ENCODE results near the gene ADGRD1.

Gene ADGRD1

GRCh38 chr12:131133994-131134393 is 180.3 kb downstream of the ADGRD1 start:
- H3K27me3 ChIP-seq (ENCODE audit: control insufficient read depth, insufficient read depth, low read length) = no peaks in the 10 kb centered on the region
- H3K9me3 ChIP-seq (replicated peaks; ENCODE audit: low read length) = peaks cover 5% of the 10 kb centered on the region
- no peaks in the 10 kb centered on the region for H3K4me1 ChIP-seq (ENCODE audit: control insufficient read depth, insufficient read depth, low read length)
- no peak overlapping the region for H3K9ac ChIP-seq (ENCODE audit: low read depth, low read length)
- H3K4me2 ChIP-seq (ENCODE audit: low read length) = no peak overlapping the region
- no peaks in the 10 kb centered on the region for H3K36me3 ChIP-seq (ENCODE audit: insufficient read depth, low read length)
- no peak overlapping the region for H3K4me3 ChIP-seq (ENCODE audit: low read length)

GRCh38 chr12:131134523-131135310 is 181.0 kb downstream of the ADGRD1 start:
- Histone ChIP-seq H3K36me3 (ENCODE audit: insufficient read depth, low read length) (no peaks in the 10 kb centered on the region), H3K4me3 (ENCODE audit: low read length) (no peak overlapping the region), H3K4me2 (ENCODE audit: low read length) (no peak overlapping the region)

GRCh38 chr12:131135311-131135785 is 181.6 kb downstream of the ADGRD1 start:
- Histone ChIP-seq H3K9ac (ENCODE audit: low read depth, low read length) (no peak overlapping the region), H3K9me3 (replicated peaks; ENCODE audit: low read length) (peaks cover 5% of the 10 kb centered on the region), H3K4me3 (ENCODE audit: low read length) (no peak overlapping the region), H3K4me1 (ENCODE audit: control insufficient read depth, insufficient read depth, low read length) (no peaks in the 10 kb centered on the region), H3K36me3 (ENCODE audit: insufficient read depth, low read length) (no peaks in the 10 kb centered on the region), H3K4me2 (ENCODE audit: low read length) (no peak overlapping the region), H3K27me3 (ENCODE audit: control insufficient read depth, insufficient read depth, low read length) (no peaks in the 10 kb centered on the region)

More at GRCh38 chr12:131134523-131135310, 181.0 kb downstream of the ADGRD1 start:
- peaks cover 5% of the 10 kb centered on the region for H3K9me3 ChIP-seq (replicated peaks; ENCODE audit: low read length)
- H3K27me3 ChIP-seq (ENCODE audit: control insufficient read depth, insufficient read depth, low read length) = no peaks in the 10 kb centered on the region
- no peak overlapping the region for H3K9ac ChIP-seq (ENCODE audit: low read depth, low read length)
- H3K4me1 ChIP-seq (ENCODE audit: control insufficient read depth, insufficient read depth, low read length) = no peaks in the 10 kb centered on the region

- H3K36me3 ChIP-seq (ENCODE audit: insufficient read depth, low read length) = no peaks in the 10 kb centered on the region
- no peak overlapping the region for H3K4me2 ChIP-seq (ENCODE audit: low read length)
- no peaks in the 10 kb centered on the region for H3K4me1 ChIP-seq (ENCODE audit: control insufficient read depth, insufficient read depth, low read length)
- no peaks in the 10 kb centered on the region for H3K27me3 ChIP-seq (ENCODE audit: control insufficient read depth, insufficient read depth, low read length)
- H3K9me3 ChIP-seq (replicated peaks; ENCODE audit: low read length) = peaks cover 5% of the 10 kb centered on the region
- H3K9ac ChIP-seq (ENCODE audit: low read depth, low read length) = no peak overlapping the region
- no peak overlapping the region for H3K4me3 ChIP-seq (ENCODE audit: low read length)
Observed at GRCh38 chr12:131135786-131136538, 182.3 kb downstream of the ADGRD1 start.

GRCh38 chr12:131136539-131136872 is 182.8 kb downstream of the ADGRD1 start:
- Histone ChIP-seq H3K36me3 (ENCODE audit: insufficient read depth, low read length) (no peaks in the 10 kb centered on the region), H3K4me2 (ENCODE audit: low read length) (no peak overlapping the region), H3K27me3 (ENCODE audit: control insufficient read depth, insufficient read depth, low read length) (no peaks in the 10 kb centered on the region), H3K9ac (ENCODE audit: low read depth, low read length) (no peak overlapping the region), H3K4me1 (ENCODE audit: control insufficient read depth, insufficient read depth, low read length) (no peaks in the 10 kb centered on the region), H3K9me3 (replicated peaks; ENCODE audit: low read length) (peaks cover 5% of the 10 kb centered on the region), H3K4me3 (ENCODE audit: low read length) (no peak overlapping the region)

- no peaks in the 10 kb centered on the region for H3K4me1 ChIP-seq (ENCODE audit: control insufficient read depth, insufficient read depth, low read length)
- no peak overlapping the region for H3K4me3 ChIP-seq (ENCODE audit: low read length)
- H3K36me3 ChIP-seq (ENCODE audit: insufficient read depth, low read length) = no peaks in the 10 kb centered on the region
- no peak overlapping the region for H3K9ac ChIP-seq (ENCODE audit: low read depth, low read length)
- H3K9me3 ChIP-seq (replicated peaks; ENCODE audit: low read length) = peaks cover 5% of the 10 kb centered on the region
- no peaks in the 10 kb centered on the region for H3K27me3 ChIP-seq (ENCODE audit: control insufficient read depth, insufficient read depth, low read length)
- H3K4me2 ChIP-seq (ENCODE audit: low read length) = no peak overlapping the region
Observed at GRCh38 chr12:131137009-131137835, 183.5 kb downstream of the ADGRD1 start.

GRCh38 chr12:131137836-131138637 is 184.3 kb downstream of the ADGRD1 start:
- H3K4me1 ChIP-seq (ENCODE audit: control insufficient read depth, insufficient read depth, low read length) = no peaks in the 10 kb centered on the region
- H3K9ac ChIP-seq (ENCODE audit: low read depth, low read length) = no peak overlapping the region
- H3K27me3 ChIP-seq (ENCODE audit: control insufficient read depth, insufficient read depth, low read length) = no peaks in the 10 kb centered on the region
- H3K4me2 ChIP-seq (ENCODE audit: low read length) = no peak overlapping the region
- no peaks in the 10 kb centered on the region for H3K36me3 ChIP-seq (ENCODE audit: insufficient read depth, low read length)
- H3K9me3 ChIP-seq (replicated peaks; ENCODE audit: low read length) = peaks cover 5% of the 10 kb centered on the region
- no peak overlapping the region for H3K4me3 ChIP-seq (ENCODE audit: low read length)

- H3K4me1 ChIP-seq (ENCODE audit: control insufficient read depth, insufficient read depth, low read length) = no peaks in the 10 kb centered on the region
- peaks cover 5% of the 10 kb centered on the region for H3K9me3 ChIP-seq (replicated peaks; ENCODE audit: low read length)
- H3K9ac ChIP-seq (ENCODE audit: low read depth, low read length) = no peak overlapping the region
- H3K27me3 ChIP-seq (ENCODE audit: control insufficient read depth, insufficient read depth, low read length) = no peaks in the 10 kb centered on the region
- H3K4me3 ChIP-seq (ENCODE audit: low read length) = no peak overlapping the region
- H3K4me2 ChIP-seq (ENCODE audit: low read length) = no peak overlapping the region
- no peaks in the 10 kb centered on the region for H3K36me3 ChIP-seq (ENCODE audit: insufficient read depth, low read length)
Observed at GRCh38 chr12:131138638-131139362, 185.1 kb downstream of the ADGRD1 start.

GRCh38 chr12:131139363-131140068 is 185.8 kb downstream of the ADGRD1 start:
- no peaks in the 10 kb centered on the region for H3K4me1 ChIP-seq (ENCODE audit: control insufficient read depth, insufficient read depth, low read length)
- H3K4me3 ChIP-seq (ENCODE audit: low read length) = no peak overlapping the region
- H3K4me2 ChIP-seq (ENCODE audit: low read length) = no peak overlapping the region
- H3K9me3 ChIP-seq (replicated peaks; ENCODE audit: low read length) = peaks cover 5% of the 10 kb centered on the region
- no peaks in the 10 kb centered on the region for H3K36me3 ChIP-seq (ENCODE audit: insufficient read depth, low read length)
- H3K9ac ChIP-seq (ENCODE audit: low read depth, low read length) = no peak overlapping the region
- H3K27me3 ChIP-seq (ENCODE audit: control insufficient read depth, insufficient read depth, low read length) = no peaks in the 10 kb centered on the region

- no peak overlapping the region for H3K4me3 ChIP-seq (ENCODE audit: low read length)
- H3K36me3 ChIP-seq (ENCODE audit: insufficient read depth, low read length) = no peaks in the 10 kb centered on the region
- H3K27me3 ChIP-seq (ENCODE audit: control insufficient read depth, insufficient read depth, low read length) = no peaks in the 10 kb centered on the region
- no peaks in the 10 kb centered on the region for H3K4me1 ChIP-seq (ENCODE audit: control insufficient read depth, insufficient read depth, low read length)
- H3K9me3 ChIP-seq (replicated peaks; ENCODE audit: low read length) = peaks cover 5% of the 10 kb centered on the region
- no peak overlapping the region for H3K4me2 ChIP-seq (ENCODE audit: low read length)
- H3K9ac ChIP-seq (ENCODE audit: low read depth, low read length) = no peak overlapping the region
Observed at GRCh38 chr12:131140069-131140435, 186.3 kb downstream of the ADGRD1 start.

All from skeletal muscle satellite cell (primary cell).